Measurements from ENCODE around the gene PPP3CA.
"Not testable (repeated sequence)": the region's sequence is repeated elsewhere in the genome, so short reads cannot be mapped to it uniquely, and the experiment has no call there.

GRCh38 chr4:101128898-101129297 is 218.4 kb downstream of the PPP3CA start:
- TF ChIP-seq EZH2 (IDR thresholded peaks at IDR 0.05; ENCODE audit: insufficient read depth, poor library complexity, severe bottlenecking); EZH2phosphoT487 (IDR thresholded peaks at IDR 0.05; ENCODE audit: insufficient read depth, low read depth): not testable (repeated sequence)
